ENCODE data around the gene EYS. TPM values are rescaled to one million over a fixed set of nuclear protein-coding genes. Genes with fewer than 3 reads are reported as not detected.
"Not testable (repeated sequence)": the region's sequence is repeated elsewhere in the genome, so short reads cannot be mapped to it uniquely, and the experiment has no call there.

Gene EYS
- total RNA-seq, 1 donor from 2014 or later = 0.06 TPM

DNA sequence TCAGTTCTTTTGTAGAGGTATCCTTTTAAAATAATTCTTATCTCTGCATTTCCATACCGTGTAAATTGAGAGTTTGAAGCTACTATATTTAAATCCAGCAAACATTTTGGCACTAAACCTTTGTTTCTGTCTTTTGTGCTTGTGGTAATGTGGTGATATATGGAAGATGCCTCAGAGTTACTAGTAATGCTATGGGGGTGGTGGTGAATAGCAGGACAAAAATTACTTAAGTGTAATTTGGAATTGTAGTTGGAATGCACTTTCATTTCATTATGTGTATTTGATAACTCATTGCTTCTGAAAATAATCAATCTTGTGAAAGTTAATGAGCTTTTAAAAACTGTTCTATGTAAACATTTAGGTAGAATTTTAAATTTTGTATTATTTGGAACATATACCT is 1666.9 kb downstream of the EYS start:
- DNase-seq (ENCODE audit: low read depth) = no peak
- H3K4me3 ChIP-seq (ENCODE audit: low read depth, low read length) = no peak overlapping the region
- TF ChIP-seq, protein P1, sequence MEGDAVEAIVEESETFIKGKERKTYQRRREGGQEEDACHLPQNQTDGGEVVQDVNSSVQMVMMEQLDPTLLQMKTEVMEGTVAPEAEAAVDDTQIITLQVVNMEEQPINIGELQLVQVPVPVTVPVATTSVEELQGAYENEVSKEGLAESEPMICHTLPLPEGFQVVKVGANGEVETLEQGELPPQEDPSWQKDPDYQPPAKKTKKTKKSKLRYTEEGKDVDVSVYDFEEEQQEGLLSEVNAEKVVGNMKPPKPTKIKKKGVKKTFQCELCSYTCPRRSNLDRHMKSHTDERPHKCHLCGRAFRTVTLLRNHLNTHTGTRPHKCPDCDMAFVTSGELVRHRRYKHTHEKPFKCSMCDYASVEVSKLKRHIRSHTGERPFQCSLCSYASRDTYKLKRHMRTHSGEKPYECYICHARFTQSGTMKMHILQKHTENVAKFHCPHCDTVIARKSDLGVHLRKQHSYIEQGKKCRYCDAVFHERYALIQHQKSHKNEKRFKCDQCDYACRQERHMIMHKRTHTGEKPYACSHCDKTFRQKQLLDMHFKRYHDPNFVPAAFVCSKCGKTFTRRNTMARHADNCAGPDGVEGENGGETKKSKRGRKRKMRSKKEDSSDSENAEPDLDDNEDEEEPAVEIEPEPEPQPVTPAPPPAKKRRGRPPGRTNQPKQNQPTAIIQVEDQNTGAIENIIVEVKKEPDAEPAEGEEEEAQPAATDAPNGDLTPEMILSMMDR (conservative IDR thresholded peaks at IDR 0.05; ENCODE audit: low read depth, low read length) = no peak

DNA sequence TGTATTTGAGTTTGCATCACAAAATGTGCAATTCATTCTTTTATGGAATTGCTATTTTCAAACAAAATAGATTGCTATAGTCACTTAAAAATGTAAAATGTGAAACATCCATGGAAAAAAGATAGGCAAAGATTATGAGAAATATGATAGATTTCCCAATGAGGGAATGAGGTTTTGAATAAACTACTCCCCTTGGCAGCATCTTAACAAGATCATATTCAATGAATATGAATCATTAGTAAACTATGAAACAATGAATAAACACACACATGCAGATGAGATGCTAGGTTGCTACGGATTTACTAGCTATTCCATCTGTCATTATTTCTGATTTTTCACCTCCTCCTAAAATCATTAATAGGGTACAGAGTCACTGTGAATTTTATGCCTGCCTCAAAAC is 1669.6 kb downstream of the EYS start:
- DNase-seq (ENCODE audit: low read depth) = no peak
- TF ChIP-seq, protein P1 (conservative IDR thresholded peaks at IDR 0.05; ENCODE audit: low read depth, low read length) = no peak
- H3K4me3 ChIP-seq (ENCODE audit: low read depth, low read length) = no peak overlapping the region

DNA sequence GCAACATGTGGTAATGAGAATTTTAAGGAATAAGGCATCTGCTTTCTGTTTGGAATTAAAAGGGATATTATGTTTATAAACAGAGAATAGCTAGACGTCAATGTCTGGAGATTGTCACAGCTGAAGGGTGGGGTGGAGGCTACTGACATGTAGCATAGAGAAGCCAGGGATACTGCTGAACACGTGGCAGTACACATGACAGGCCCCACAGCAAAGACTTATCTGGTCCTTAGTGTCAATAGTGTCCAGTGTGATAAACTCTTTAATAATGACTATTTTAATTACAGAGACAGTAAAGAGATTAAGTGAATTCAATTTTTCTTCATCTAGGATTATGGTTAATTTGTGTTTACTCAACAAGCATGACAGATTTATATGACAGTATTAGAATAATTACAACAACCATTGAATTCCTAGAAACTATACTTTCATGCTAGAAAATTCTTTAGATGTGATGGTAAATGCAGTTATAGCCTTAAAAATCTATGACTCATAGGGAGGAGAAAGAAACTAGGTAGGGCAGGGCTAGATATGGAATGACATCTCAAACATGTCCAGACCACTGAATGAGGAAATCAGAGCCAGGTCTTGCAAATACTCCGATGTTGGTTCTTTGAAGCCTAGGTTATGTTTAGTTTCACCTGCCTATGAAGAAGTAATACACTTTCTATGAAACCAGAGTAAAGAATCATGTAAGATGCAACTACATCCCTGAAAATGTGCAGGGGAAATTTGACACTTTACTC is 1671.9 kb downstream of the EYS start:
- TF ChIP-seq, protein P1 (conservative IDR thresholded peaks at IDR 0.05; ENCODE audit: low read depth, low read length) = no peak
- no peak for DNase-seq (ENCODE audit: low read depth)
- no peak overlapping the region for H3K4me3 ChIP-seq (ENCODE audit: low read depth, low read length)

DNA sequence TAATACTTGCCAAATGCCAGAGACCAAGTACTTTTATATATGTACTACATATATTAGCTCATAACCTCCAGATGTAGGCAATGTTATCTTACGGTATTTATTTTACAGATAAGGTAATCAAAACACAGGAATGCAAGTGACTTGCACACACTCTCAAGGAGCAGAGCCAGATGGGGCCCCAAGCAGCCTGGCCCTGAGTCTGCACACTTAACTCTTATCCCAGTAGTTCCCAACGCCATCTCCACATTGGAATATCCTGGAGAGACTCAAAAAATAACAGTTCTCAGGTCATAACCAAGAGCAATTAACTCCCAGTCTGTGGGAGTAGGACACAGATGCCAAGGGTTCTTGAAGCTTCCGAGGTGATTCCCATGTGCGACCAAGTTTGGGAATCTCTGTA is 1672.7 kb downstream of the EYS start:
- no peak for DNase-seq (ENCODE audit: low read depth)
- H3K4me3 ChIP-seq (ENCODE audit: low read depth, low read length) = no peak overlapping the region
- TF ChIP-seq, protein P1 (conservative IDR thresholded peaks at IDR 0.05; ENCODE audit: low read depth, low read length) = no peak

DNA sequence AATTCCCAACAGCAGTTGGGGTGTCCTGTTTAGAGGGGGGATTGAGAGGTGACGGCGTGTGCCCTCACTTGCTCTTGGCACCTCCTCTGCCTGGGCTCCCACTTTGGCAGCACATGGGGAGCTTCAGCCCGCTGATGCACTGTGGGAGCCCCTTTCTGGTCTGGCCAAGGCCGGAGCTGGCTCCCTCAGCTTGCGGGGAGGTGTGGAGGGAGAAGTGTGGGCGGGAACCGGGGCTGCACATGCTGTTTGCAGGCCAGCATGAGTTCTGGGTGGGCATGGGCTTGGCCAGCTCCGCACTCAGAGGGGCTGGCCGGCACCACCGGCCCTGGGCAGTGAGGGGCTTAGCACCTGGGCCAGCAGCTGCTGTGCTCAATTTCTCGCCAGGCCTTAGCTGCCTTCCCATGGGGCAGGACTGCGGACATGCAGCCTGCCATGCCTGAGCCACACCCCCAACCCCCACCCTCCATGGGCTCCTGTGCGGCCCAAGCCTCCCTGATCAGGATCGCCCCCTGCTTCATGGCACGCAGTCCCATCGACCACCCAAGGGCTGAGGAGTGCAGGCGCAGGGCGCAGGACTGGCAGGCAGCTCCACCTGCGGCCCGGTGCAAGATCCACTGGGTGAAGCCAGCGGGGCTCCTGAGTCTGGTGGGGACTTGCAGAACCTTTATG is 1675.9 kb downstream of the EYS start:
- H3K4me3 ChIP-seq (ENCODE audit: low read depth, low read length); DNase-seq (ENCODE audit: low read depth): not testable (repeated sequence)

DNA sequence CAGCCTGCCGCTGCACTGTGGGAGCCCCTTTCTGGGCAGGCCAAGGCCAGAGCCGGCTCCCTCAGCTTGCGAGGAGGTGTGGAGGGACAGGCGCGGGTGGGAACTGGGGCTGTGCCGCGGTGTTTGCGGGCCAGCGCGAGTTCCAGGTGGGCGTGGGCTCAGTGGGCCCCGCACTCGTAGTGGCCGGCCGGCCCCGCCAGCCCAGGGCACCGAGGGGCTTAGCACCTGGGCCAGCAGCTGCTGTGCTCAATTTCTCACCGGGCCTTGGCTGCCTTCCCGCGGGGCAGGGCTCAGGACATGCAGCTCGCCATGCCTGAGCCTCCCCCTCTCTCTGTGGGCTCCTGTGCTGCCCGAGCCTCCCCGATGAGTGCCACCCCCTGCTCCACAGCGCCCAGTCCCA is 1683.3 kb downstream of the EYS start:
- no peak overlapping the region for H3K4me3 ChIP-seq (ENCODE audit: low read depth, low read length)
- no peak for DNase-seq (ENCODE audit: low read depth)

DNA sequence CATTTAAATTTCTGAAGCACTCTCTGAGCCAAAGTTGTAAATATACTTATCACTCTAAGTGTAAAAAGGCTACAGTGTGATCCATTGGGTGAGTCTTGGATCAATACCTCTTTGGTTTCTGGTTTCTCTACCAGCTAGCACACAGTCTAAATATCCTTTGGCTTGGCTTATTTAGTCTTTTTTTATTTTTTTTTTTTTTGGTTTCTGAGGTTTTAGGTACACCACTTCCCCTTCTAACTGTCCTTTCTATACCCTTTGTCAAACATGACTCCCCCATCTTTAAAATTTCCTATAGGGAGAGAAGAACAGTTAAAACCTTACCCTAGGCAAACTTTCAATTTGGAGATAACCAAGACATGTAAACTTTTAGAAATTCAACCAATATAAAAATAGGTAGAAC is 1692.4 kb downstream of the EYS start:
- H3K4me3 ChIP-seq (ENCODE audit: low read depth, low read length) = no peak overlapping the region
- TF ChIP-seq, protein P1 (conservative IDR thresholded peaks at IDR 0.05; ENCODE audit: low read depth, low read length) = no peak
- DNase-seq (ENCODE audit: low read depth) = no peak

More for the DNA sequence above, 1683.3 kb downstream of the EYS start:
- TF ChIP-seq, protein P1 (conservative IDR thresholded peaks at IDR 0.05; ENCODE audit: low read depth, low read length) = no peak

Measured in epithelial cell of proximal tubule (primary cell).